ENCODE results near the gene FUT8.

Gene FUT8

DNA sequence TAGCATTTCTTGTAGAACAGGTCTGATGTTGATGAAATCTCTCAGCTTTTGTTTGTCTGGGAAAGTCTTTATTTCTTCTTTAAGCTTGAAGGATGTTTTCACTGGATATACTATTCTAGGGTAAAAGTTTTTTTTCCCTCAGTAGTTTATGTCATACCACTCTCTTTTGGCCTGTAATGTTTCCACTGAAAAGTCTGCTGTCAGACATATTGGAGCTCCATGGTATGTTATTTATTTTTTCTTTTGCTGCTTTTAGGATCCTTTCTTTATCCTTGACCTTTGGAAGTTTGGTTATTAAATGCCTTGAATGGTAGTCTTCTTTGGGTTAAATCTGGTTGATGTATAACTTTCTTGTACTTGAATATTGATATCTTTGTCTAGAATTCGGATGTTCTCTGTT lies 306.1 kb downstream of the FUT8 start:
- DNase-seq = no peak

DNA sequence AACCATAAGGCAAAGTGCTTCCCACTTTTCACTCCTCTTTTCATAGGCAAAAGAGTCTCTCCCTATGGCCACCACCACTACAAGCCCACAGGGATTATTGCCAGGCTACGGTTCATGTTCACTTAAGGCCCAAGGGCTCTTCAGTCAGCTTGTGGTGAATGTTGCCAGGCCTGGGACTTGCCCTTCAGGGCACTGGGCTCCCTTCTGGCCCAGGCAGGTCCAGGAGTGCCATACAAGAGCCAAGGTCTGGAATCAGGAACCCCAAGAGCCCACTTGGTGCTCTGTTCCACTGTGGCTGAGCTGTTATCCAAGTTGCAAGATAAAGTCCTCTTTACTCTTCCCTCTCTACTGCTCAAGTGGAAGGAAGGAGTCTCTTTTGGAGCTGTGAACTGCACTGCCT lies 307.6 kb downstream of the FUT8 start:
- DNase-seq = no peak

DNA sequence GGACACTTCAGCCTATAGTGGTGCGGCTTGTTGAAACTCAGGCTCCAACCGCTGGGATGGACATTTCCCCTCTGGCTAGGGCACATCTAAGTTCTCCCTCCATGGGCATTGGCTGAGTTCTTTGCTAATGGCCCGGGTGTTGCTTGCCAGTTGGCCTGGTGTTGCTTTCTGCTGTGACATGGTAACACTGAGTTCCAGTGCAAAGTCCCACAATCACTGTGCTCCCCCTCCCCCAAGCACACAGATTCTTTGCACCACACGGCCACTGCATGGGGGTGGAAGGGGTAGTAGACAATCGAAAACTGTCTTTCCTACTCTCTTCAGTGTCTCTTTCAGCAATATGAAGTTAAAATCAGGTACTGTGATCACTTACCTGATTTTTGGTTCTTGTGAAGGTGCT lies 308.2 kb downstream of the FUT8 start:
- no peak for DNase-seq

DNA sequence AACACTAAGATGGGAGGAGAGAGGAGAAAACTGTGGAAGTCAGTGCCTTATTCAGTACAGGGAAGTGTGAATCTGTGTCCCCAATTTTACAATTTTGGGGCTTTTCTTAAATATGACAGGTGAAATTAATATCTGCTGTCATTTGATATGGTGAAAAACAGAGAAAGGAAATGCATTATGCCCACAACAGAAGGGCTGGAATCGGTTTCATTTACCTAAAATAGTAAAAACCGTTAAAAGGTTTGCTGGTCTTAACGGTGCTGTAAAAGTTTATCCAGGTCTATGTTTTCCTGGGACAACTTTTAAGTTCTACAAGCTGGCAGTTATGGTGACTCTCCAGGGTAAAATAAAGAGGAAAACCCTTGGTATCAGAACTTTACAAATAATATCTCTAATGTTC lies 310.8 kb downstream of the FUT8 start:
- no peak for DNase-seq

DNA sequence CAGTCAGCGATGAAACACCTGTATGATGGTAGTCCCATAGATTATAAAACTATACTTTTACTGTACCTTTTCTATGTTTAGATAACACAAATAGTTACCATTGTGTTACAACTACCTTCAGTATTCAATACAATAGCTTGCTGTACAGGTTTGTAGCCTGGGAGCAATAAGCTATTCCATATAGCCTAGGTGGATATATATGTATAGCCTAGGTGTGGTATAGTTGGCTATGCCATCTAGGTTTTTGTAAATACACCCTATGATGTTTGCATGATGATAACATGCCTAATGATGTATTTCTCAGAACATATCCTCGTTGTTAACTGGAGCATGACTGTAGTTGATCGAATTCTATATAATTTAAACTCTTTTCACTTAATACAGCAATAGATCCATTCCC lies 316.1 kb downstream of the FUT8 start:
- DNase-seq = no peak

DNA sequence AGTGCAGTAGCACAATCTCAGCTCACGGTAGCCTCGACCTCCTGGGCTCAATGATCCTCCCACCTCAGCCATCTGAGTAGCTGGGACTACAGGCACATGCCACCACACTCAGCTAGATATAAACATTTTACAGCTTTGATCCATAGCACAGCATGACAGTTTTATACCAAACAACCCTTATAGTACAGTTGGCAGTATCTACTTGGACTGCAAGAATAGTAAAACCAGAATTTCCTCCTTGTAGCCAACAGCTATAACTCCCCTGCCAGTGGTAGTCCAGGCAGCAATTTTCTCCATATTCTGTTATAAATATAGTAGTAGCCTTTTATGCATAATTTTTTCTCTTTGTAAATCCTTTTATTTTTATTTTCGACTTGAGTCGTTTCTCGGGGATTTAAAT lies 317.0 kb downstream of the FUT8 start:
- DNase-seq = no peak

DNA sequence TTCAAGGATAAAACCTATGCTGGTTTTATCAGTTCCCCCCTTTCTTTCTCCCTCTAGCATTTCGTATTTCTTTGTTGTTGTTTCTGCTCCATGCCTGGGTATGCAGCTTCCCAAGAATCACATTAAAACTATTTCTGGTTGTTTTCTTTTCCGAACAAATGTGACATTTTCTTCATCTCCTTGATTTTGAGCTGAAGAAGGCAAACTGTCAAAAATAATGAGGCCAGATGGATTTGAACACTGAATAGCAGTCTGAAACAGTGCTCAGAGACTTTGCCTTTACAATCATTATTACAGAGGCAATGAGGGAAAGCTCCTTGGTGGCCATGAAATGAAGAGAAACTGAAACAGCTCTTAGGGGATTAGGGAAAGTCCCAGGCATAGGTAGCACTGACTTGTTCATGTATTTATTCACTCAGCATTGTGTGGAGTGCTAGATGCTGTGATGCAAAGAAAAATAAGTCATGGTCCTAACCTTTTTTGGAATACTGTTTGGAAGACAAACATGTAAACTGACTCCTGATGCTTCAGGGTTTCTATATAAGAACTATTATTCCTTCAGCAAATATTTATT lies 319.5 kb downstream of the FUT8 start:
- DNase-seq = no peak

DNA sequence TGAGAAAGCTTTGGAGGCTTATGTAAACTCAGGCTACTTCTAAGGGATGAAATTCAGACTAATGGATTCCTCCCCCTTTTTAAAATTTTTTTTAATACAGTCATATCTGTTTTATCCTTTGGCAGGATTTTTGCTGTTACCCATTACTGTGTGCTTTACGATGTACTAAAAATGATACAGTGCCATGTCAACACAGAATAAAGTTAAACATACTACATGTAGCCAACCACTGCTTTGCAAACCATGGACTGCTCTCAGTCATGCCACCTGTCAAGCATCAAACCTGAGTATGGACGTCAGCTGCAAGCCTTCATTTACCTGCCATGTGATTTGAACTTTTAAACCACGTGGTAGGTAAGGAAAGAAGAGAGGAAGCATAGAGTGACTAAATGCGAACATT lies 325.8 kb downstream of the FUT8 start:
- DNase-seq = no peak

DNA sequence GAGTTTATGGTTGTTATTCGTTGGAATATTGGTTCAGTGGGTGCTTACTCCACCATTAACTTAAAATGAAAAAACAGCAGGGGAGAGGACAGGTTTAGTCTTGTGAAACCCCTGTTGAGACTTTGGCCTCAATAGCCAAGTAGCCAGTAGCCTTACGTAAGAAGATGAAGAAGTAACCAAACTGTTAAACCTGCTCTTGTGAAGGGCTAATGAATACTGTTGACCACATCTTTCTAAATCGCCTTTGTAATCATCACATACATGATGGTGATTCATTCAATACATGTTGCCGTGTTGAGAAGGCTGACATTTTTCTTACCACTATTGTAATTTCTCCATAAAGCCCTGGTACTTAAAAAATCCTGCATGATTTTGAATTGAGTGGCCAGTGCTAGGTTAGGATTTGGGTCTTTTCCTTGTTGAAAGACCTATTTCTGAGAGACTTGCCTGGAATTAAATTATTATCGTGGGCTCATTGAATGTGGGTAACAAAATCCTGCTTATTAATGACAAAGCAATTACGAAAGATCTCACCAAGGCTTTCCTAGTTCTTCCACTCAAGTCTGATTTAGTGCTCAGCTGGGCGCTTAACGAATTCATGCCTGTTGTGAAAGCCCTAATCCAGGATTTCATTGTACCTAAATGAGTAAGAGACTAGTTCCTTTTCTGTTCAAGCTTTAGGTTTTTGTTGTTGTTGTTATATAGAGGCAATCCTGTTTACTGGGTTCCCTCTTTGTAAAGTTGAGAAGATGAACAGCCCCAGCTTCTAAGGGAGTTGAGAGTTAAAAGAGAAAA lies 333.1 kb downstream of the FUT8 start:
- no peak for DNase-seq

DNA sequence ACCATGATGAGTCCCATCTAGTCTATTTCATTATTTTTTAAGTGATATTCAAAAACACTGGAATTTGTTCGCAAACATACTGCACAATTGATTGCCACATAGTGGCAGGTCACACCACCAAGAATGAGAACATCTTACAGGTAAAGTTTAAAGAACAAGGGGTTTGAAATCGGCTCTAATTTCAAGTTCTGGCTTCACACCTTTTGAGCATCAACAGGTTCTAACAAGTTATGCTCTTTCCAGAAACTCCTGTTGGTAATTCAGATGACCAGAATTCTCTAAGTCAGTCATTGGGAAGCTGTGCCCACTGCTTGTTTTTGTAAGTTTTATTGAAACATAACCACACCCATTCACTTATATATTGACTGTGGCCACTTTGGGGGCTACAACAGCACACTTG lies 336.3 kb downstream of the FUT8 start:
- no peak for DNase-seq

DNA sequence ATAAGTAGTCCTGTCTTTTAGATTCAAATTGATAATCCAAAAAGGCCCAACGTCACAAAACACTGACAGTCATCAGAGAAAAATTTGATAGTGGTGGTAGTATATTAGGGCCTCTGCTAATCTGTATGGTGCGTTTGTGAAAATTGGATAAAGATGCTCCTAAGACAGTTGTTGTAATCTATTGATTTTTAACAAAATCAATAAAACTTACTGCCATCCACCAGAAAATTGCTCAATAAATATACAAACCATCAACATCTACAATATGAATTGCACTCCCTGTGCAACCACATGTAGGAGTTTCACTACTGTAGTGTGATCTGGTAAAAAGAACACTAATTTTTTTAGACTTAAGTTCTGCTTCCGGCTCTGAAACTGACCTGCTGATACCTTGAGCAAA lies 336.8 kb downstream of the FUT8 start:
- no peak for DNase-seq

DNA sequence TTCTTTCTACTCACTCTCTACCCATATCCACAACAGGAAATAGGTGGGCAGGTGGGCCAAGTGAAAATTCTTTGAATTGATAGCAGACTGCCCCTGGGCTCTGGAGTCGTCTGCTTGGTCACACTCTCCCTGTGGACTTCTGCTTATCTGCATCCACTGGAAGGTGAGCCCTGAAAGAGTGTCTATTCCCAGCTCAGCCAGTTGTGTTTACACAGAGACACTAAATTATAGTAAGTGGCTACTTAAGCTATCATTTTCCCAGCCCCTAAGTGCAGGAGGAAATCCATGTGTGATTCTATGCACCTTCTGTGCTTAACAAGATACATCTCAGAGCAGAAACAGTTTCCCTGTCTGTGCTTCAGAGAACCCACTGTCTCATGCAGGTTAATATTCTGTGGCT lies 338.4 kb downstream of the FUT8 start:
- DNase-seq = peak; percentile 13

DNA sequence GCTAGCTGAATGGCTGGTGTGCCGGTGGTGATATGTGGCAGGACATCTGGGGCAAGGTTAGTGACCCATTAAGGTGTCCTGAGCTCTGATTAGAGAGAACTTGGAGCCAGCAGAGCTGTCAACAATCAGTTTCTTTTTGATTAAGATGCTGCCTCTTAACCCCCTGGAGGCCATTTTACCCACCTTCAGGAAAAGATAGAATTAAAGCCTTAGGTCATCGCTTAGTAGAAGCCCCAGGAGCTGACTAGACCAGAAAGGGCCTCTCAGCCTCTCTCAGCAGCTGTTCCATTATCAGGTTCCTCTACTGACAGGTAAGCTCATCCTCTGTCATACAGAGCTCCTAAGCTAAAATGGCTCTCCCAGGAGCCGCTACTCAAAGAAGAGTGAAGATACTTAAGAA lies 339.0 kb downstream of the FUT8 start:
- no peak for DNase-seq

DNA sequence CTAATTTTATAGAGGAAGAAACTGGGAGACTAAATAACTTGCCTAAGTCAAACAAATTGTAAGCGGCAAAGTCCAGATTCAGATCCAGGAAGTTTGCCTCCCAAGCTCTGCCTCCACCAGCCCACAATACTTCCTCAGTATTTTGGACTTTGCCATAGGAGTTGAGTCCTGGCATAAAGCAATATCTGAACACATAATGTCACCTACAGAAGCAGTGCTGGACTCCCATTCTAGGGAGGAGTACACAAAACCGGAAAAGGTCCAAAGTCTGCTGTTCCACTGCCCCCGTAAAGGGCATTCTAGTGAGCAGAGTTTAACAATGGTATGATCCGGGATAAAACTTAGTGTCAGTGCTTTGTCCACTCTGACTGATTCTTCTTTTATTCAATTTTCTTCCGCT lies 340.5 kb downstream of the FUT8 start:
- no peak for DNase-seq

DNA sequence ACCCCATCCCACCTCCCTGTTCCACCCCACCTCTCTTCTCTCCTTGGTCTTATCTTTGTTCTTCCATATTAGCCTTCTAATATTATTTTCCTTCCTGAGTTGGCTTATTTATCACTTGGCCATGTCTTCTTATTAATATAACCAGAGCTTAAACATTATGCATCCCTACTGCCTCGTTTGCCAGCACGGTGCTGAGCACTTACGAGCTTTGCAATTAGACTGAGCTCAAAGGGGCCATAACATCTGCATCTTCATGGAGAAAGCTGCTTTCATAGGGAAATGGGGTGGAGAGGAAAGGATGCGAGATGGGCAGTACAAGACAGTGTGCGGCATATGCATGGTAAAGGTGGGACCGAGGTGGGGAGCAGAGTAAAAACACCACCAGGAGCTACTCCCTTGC lies 342.8 kb downstream of the FUT8 start:
- no peak for DNase-seq

DNA sequence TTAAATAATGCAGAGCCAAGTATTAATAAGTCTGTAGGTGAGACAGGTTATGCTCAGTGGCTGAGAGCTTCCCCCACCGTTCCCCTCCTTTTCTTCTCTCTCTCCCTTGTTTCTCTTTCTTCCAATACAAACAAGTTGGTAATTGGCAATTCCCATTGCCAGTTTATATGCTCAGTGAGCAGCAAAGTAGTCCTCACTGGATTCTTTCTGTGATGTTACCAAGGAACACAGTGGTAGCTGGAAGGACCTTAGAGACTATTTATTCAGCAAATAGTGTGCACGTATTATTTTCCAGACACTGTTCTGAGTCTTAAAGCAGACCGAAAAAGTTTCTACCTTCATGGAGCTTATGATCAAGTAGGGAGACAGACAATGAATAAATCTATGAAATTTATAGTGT lies 344.4 kb downstream of the FUT8 start:
- DNase-seq = no peak

DNA sequence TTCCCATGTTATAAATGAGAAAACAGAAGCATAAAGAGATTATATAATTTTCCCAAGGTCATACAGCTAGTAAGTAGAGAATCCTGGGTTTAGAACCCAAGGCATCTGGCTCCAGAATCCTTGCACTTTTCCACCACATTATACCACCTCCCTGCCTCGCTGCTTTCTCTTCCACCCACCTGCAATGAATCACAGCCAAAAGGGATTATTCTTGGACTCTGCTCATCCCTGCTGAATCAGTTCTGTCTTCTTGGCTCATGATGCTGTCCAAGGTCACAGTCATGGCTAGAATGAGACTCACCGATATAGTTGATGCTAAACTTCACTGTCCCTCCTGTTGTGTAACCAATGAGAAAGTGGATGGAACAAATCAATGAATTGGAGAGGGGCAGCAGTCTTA lies 356.6 kb downstream of the FUT8 start:
- no peak for DNase-seq

DNA sequence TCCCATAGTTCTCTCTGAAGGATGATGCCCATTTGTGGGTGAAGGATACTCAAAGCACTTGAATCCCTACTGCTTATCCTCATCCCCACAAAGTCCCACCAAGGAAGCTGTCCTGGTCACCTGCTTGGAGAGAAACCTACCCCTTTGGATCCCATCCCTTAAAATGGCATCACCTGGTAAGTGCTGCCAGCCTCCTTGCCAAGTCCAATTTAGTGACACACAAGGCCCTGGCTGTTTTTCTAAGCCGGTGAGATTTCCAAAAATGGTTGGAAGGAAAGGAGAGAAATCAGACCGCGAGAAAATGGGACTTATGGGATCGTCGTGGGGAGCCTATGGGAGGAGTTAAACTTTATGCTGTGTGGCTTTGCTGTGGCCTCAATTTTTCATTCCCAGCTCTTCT lies 358.2 kb downstream of the FUT8 start:
- no peak for DNase-seq

DNA sequence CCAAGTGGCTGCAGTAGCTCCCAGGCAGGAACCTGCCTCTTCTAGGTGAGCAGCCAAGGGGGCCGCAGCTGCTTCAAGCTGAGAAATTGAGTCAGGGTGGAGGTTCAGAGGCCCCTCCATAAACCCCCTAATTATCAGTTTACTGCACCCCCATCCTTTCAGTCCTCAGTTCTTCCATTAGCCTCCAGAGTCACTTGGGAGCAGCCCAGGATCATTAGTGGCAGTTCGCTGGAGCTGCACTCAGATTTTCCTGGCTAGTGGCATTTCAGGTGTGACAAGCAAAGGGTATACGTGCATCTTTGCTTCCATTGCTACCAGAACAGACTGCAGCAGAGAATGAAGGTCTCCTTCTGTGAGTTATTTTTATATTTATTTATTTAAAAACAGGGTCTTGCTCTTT lies 358.7 kb downstream of the FUT8 start:
- DNase-seq = no peak

DNA sequence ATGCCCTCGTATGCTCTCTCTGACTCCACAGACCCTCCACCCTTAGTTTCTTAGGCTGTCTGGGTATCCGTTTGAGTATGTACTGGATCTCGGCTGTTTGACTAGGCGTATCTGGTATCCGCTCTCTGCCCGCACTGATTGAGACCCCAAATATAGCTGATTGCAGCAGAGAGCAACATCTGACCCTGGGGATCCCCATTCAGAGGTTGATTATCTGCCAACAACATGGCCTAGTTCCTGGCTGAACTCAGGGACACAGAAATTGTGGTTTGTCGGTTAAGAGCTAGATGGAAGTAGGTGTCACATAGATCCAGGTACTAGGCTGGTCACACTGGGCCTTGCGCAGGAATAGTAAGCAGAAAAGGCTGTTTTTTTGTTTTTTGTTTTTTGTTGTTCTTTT lies 359.9 kb downstream of the FUT8 start:
- DNase-seq = no peak

DNA sequence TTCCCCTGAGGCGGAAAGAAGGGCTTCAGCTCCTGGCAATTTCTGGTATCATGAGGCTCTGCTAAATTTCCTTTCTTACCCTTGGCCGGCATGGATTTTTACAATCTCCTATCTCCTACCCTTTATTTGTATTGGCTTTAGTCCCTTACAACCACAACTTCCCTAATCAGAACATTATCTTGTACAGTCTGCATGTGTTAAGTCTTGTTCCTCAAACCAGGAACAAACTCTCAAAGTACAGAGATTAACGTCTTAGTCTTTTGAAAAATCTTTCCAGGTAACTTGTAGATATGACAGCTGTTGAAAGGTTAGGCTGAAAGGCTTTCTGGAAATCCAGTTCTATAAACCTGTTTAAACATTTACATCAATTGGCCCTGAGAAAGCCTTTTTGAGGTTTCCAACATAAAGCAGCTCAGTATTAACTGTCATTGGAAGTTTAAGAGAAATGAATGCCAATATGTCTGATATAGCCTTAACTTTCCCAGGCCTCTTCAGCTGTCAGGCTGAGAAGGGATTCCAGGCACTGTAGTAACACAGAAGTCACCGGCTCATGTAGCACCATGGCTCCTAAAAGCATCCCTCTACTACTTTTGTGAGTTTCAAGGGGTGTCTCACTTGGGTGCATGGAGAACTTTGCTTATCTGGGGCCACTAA lies 360.5 kb downstream of the FUT8 start:
- DNase-seq = no peak

DNA sequence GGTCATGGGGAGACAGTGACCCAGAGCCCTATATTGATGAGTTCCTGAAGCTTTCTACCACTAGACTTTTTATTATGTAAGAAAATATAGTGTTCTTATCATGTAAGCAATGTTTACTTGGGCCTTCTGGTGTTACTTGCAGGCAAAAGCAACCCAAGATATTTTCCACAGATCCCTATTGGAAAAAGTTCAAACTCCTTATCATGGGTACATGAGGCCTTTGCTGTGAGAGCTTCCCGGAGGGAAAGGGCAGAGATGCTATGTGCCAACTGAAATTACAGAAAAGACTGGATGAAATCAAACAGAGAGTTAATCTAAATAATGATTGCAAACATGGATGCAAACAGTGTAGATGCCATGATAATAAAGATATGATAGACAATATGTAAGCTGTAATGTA lies 361.5 kb downstream of the FUT8 start:
- DNase-seq = no peak

DNA sequence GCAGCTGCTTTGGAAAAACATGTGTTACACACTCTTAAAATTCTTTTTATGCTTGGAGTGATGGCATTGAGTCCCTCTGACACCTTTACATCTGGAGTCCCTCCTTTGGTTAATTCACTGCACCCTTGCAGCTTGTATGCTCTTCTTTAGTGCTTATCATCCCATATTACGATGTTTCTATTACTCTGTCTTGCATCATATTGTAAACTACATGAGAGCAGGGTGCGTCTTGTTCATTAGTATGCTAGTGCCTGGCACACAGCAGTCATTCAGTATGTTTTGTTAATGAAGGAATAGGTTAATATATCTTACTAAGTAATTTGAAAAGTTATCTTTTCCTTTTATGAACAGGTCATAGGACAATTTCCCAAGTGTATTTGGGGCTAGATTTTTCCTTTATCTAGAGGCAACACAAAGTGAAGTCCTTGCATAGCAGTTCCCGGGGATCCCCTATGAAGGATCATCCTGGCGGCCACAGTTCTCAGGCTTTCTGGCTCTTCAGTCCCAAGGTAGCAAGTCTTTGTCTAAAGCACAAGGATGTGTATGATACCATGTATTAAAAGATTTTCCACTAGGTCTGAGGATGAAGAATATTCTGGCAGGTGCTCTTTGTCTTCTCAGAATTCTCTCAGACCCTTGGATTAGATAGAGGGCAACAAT lies 363.8 kb downstream of the FUT8 start:
- no peak for DNase-seq

DNA sequence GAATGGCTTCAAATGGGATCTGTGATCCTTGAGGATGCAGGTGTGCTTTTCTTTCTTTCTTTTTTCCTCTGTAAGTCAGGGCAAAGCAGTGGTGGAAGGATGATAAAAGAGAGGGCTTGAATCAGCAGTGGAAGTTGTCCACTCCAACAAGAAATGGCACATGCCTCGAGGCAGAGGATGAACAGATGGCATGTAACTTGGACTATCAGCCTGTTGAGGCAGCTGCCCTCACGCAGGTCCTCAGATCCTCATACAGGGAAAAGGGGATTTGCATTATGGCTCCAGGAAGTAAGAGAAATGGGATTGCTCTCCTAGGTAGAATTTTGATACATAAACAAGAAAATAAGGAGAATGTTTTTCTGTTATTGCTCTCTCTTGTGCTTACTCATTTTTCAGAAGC lies 368.0 kb downstream of the FUT8 start:
- no peak for DNase-seq
